Activated naive CD4-positive, alpha-beta T cell treated with anti-CD3 and anti-CD28 coated beads for 36 hours (primary cell): ENCODE results near the gene SRCAP. TPM values are rescaled to one million over a fixed set of nuclear protein-coding genes. Genes with fewer than 3 reads are reported as not detected.

ENCODE experiments used
- CTCF ChIA-PET: fragments of 350-600 bp; sonication (Branson Sonifier 250); formaldehyde crosslinking; loops from one replicate; lab custom pipeline; 2021; ENCODE audit warnings: antibody characterized with exemption; lab: Charles Lee
- DNase-seq: peaks from one replicate; pipeline ENCODE4 v3.0.0-alpha.2; 2020
- H3K27ac Mint-ChIP-seq: one replicate; pipeline ENCODE4 v1.8.0; 2021; ENCODE audit warnings: mild to moderate bottlenecking, mixed read lengths
- H3K27me3 Mint-ChIP-seq: one replicate; pipeline ENCODE4 v1.8.0; 2021; ENCODE audit warnings: low read depth, mixed read lengths
- H3K36me3 Mint-ChIP-seq: one replicate; pipeline ENCODE4 v1.8.0; 2021; ENCODE audit warnings: low read depth, mixed read lengths
- H3K4me1 Mint-ChIP-seq: one replicate; pipeline ENCODE4 v1.8.0; 2021; ENCODE audit warnings: low read depth, mixed read lengths
- H3K4me3 Mint-ChIP-seq: one replicate; pipeline ENCODE4 v1.8.0; 2021; ENCODE audit warnings: mild to moderate bottlenecking, moderate library complexity, mixed read lengths
- H3K9me3 Mint-ChIP-seq: one replicate; pipeline ENCODE4 v1.8.0; 2021; ENCODE audit warnings: mixed read lengths
- intact Hi-C: fragments of 100-400 bp; cut with micrococcal nuclease; formaldehyde crosslinking; loops from one replicate; pipeline ENCODE4 v1.15.1; 2023
- total RNA-seq, 2 experiments: library from RNA; stranded (reverse); gene quantifications; one replicate each; pipeline ENCODE4 v1.2.3, GENCODE V29; 2021

The SRCAP gene
- total RNA-seq, 2 experiments from 2014 or later = 52.3 to 55.2 TPM

GRCh38 chr16:30775392-30776188 lies 76.6 kb downstream of the SRCAP start:
- Mint-ChIP-seq H3K27ac (peak overlapping the region; percentile 93), H3K4me3 (peak overlapping the region; percentile 95), H3K27me3 (no peaks in the 10 kb centered on the region), H3K4me1 (peaks cover 17% of the 10 kb centered on the region), H3K36me3 (peaks cover 21% of the 10 kb centered on the region), H3K9me3 (no peaks in the 10 kb centered on the region)
- peak; percentile 78 for DNase-seq
- intact Hi-C loops = loop anchor here (1.0 kb wide), 4 partner anchors 13 to 147 kb away; partner anchors contain the start of genes CFAP119, PHKG2 and RNF40
- CTCF ChIA-PET = interaction anchor here (0.7 to 1.5 kb wide), 3 partner anchors 9 to 39 kb away, joined by 3 to 4 read pairs (median 3); no protein-coding TSS in a partner anchor

DNA sequence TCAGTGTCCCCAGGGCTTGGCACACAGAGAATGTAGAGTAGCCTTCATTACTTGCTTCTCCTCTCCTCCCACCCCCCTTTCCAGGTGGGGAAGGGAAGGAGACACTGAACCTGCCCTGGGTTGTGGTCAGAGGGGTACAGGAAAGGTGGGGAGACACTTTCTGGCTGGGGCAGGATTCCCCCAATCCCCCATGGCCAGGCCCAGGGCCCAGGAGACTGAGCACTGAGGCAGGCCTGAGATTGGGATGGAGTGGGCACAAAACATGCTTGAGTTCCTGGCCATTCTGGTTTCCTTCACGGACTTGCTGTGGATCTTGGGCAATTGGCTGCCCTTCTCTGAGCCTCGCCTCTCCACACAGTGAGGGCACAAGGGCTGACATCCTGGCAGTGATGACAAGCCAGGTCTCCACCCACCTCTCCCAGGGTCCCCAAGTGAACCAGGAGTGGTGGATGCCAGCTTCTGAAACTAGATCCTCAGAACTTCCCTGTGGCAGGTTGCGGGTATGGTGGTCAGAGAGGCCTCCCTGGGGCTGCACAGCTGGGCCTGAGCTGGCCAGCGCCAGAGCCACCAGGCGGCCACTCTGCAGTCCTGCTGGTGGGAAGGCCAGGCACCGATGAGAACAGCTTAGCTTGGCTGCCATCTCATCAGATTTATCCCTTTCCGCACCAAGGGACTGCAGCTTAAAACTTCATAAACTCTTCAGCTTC lies 78.8 kb downstream of the SRCAP start:
- H3K9me3 Mint-ChIP-seq = no peaks in the 10 kb centered on the region
- intact Hi-C loops = no loop called here
- CTCF ChIA-PET = interaction anchor here (0.6 to 1.1 kb wide), 5 partner anchors 10 to 164 kb away, joined by 3 to 4 read pairs (median 3); no protein-coding TSS in a partner anchor

GRCh38 chr16:30778549-30779244 lies 79.7 kb downstream of the SRCAP start:
- intact Hi-C loops = no loop called here
- Mint-ChIP-seq H3K27ac (no peak overlapping the region), H3K36me3 (peaks cover 13% of the 10 kb centered on the region), H3K27me3 (no peaks in the 10 kb centered on the region), H3K9me3 (no peaks in the 10 kb centered on the region), H3K4me1 (peaks cover 17% of the 10 kb centered on the region), H3K4me3 (no peak overlapping the region)
- DNase-seq = no peak
- CTCF ChIA-PET = interaction anchor here (0.9 to 1.1 kb wide), 2 partner anchors 9 to 24 kb away, joined by 3 to 4 read pairs; no protein-coding TSS in a partner anchor

More for the DNA sequence above, 78.8 kb downstream of the SRCAP start:
- DNase-seq = no peak
- H3K4me3 Mint-ChIP-seq = peak overlapping the region; percentile 95
- no peak overlapping the region for H3K27ac Mint-ChIP-seq
- peaks cover 17% of the 10 kb centered on the region for H3K4me1 Mint-ChIP-seq
- H3K36me3 Mint-ChIP-seq = peaks cover 18% of the 10 kb centered on the region
- H3K27me3 Mint-ChIP-seq = no peaks in the 10 kb centered on the region

GRCh38 chr16:30779596-30779995 lies 80.6 kb downstream of the SRCAP start:
- intact Hi-C loops = no loop called here
- peaks cover 6% of the 10 kb centered on the region for H3K36me3 Mint-ChIP-seq
- H3K9me3 Mint-ChIP-seq = no peaks in the 10 kb centered on the region
- H3K27me3 Mint-ChIP-seq = no peaks in the 10 kb centered on the region
- peaks cover 14% of the 10 kb centered on the region for H3K4me1 Mint-ChIP-seq
- H3K27ac Mint-ChIP-seq = no peak overlapping the region
- no peak for DNase-seq
- no peak overlapping the region for H3K4me3 Mint-ChIP-seq
- CTCF ChIA-PET = no interaction called here

DNA sequence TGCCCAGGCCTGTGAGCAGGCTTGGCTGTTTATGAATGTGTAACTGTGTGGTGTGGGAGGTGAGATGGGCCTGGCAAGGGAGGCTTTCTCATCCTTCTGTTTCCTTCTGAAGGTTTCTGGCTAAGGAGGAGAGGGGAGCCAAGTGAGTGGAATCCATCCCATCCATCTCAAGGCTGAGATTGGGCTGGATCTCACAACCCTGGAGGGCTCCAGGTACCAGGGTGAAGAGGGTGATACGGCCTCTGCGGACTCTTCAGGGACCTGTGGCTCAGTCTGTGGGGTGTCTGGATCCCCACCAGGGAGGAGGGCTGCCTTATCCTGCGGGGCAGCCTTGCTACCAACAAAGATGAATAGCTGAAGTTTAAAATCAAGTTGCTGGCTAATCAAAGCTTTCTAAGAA lies 81.0 kb downstream of the SRCAP start:
- CTCF ChIA-PET = no interaction called here
- Mint-ChIP-seq H3K4me3 (no peak overlapping the region), H3K27me3 (no peaks in the 10 kb centered on the region), H3K36me3 (peaks cover 5% of the 10 kb centered on the region), H3K4me1 (peaks cover 11% of the 10 kb centered on the region), H3K27ac (no peak overlapping the region), H3K9me3 (no peaks in the 10 kb centered on the region)
- intact Hi-C loops = no loop called here
- DNase-seq = no peak

- H3K4me1 Mint-ChIP-seq = peaks cover 12% of the 10 kb centered on the region
- H3K36me3 Mint-ChIP-seq = peaks cover 2% of the 10 kb centered on the region
- CTCF ChIA-PET = no interaction called here
- DNase-seq = no peak
- no peaks in the 10 kb centered on the region for H3K9me3 Mint-ChIP-seq
- H3K27me3 Mint-ChIP-seq = no peaks in the 10 kb centered on the region
- H3K27ac Mint-ChIP-seq = no peak overlapping the region
- intact Hi-C loops = no loop called here
- no peak overlapping the region for H3K4me3 Mint-ChIP-seq
Observed at GRCh38 chr16:30780549-30780948, 81.6 kb downstream of the SRCAP start.

DNA sequence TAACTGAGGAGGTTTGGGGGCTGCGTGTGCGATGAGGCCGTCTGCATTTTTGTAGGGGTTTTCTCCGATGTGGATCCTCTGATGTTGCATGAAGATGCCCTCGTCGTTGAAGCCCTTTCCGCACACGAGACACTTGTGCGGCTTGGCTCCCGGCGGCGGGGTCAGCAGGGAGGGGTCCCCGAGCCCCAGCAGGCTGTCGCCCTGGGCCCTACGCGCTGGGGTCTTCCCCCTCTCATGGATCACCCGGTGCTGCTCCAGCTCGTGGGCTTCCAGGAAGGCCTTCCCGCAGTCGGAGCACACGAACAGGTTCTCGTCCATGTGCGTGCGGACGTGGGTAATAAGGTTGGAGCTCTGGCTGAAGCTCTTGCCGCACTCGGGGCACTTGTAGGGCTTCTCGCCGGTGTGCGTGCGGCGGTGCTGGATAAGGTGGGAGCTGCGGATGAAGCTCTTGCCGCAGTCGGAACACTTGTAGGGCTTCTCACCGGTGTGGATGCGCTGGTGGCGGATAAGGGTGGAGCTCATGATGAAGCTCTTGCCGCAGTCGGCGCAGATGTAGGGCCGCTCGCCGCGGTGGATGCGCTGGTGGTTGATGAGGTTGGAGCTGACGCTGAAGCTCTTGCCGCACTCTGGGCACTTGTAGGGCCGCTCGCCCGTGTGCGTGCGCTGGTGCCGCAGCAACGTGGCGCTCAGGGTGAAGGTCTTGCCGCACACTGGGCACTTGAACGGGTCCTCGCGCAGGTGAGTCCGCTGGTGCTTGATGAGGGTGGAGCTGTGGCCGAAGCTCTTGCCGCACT lies 83.7 kb downstream of the SRCAP start:
- Mint-ChIP-seq H3K27me3 (no peaks in the 10 kb centered on the region), H3K9me3 (no peaks in the 10 kb centered on the region), H3K27ac (no peak overlapping the region), H3K4me1 (peaks cover 13% of the 10 kb centered on the region), H3K4me3 (no peak overlapping the region), H3K36me3 (peaks cover 2% of the 10 kb centered on the region)
- CTCF ChIA-PET = interaction anchor here (1.4 to 1.5 kb wide), 2 partner anchors 14 to 31 kb away, joined by 3 to 4 read pairs; no protein-coding TSS in a partner anchor
- no peak for DNase-seq
- intact Hi-C loops = no loop called here

DNA sequence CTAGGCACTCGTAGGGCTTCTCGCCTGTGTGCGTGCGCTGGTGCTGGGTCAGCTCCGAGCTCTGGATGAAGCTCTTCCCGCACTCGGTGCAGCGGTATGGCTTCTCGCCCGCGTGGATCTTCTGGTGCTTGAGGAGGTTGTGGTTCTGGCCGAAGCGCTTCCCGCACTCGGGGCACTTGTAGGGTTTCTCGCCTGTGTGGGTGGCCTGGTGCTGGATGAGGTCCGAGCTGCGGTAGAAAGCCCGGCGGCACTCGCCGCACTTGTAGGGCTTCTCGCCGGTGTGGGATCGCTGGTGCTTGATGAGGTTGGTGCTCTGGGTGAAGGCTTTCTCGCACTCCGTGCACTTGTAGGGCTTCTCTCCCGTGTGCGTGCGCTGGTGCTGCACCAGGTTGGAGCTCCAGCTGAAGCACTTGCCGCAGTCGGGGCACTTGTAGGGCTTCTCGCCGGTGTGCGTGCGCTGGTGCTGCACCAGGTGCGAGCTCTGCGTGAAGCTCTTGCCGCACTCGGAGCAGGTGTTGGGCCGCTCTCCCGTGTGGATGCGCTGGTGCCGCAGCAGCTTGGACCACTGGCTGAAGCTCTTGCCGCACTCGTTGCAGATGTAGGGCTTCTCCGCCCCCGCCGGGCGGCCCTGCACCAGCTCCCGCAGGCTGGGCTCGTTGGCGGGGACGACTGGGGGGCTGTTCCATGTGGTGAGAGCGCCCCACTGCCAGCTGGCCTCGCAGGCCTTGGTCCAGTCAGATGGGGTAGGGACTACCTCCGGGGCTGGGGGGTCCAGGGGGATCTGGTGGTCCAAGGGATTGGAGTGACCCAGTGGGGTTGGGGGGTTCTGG lies 84.5 kb downstream of the SRCAP start:
- CTCF ChIA-PET = interaction anchor here (1.4 to 1.5 kb wide), 2 partner anchors 13 to 31 kb away, joined by 3 to 4 read pairs; no protein-coding TSS in a partner anchor
- H3K27ac Mint-ChIP-seq = no peak overlapping the region
- no peak overlapping the region for H3K4me3 Mint-ChIP-seq
- peaks cover 2% of the 10 kb centered on the region for H3K36me3 Mint-ChIP-seq
- intact Hi-C loops = no loop called here
- H3K27me3 Mint-ChIP-seq = no peaks in the 10 kb centered on the region
- no peaks in the 10 kb centered on the region for H3K9me3 Mint-ChIP-seq
- peaks cover 16% of the 10 kb centered on the region for H3K4me1 Mint-ChIP-seq
- no peak for DNase-seq

- no peak for DNase-seq
- intact Hi-C loops = no loop called here
- Mint-ChIP-seq H3K4me1 (peaks cover 16% of the 10 kb centered on the region), H3K27ac (no peak overlapping the region), H3K9me3 (no peaks in the 10 kb centered on the region), H3K27me3 (no peaks in the 10 kb centered on the region), H3K4me3 (no peak overlapping the region), H3K36me3 (peaks cover 2% of the 10 kb centered on the region)
- CTCF ChIA-PET = interaction anchor here (0.9 kb wide), 1 partner anchor 158 kb away, joined by 3 read pairs; no protein-coding TSS in a partner anchor
Observed at GRCh38 chr16:30784215-30784614, 85.2 kb downstream of the SRCAP start.

- Mint-ChIP-seq H3K4me1 (peaks cover 16% of the 10 kb centered on the region), H3K27me3 (no peaks in the 10 kb centered on the region), H3K27ac (no peak overlapping the region), H3K9me3 (no peaks in the 10 kb centered on the region), H3K36me3 (peaks cover 2% of the 10 kb centered on the region), H3K4me3 (peak overlapping the region; percentile 74)
- CTCF ChIA-PET = interaction anchor here (0.6 to 1.4 kb wide), 5 partner anchors 11 to 168 kb away, joined by 3 to 4 read pairs (median 3); no protein-coding TSS in a partner anchor
- no peak for DNase-seq
- intact Hi-C loops = loop anchor here (1.0 kb wide), 1 partner anchor 20 kb away; no protein-coding TSS in a partner anchor
Observed at GRCh38 chr16:30785126-30786106, 86.4 kb downstream of the SRCAP start.
